ENCODE data around the gene SSBP4.

The SSBP4 gene

GRCh38 chr19:18473706-18474087, 54.5 kb downstream of the SSBP4 start:
- DNase-seq = no peak

- no peak for DNase-seq
Observed at GRCh38 chr19:18474366-18474887, 55.2 kb downstream of the SSBP4 start.

GRCh38 chr19:18475004-18475453, 55.8 kb downstream of the SSBP4 start:
- DNase-seq = no peak

DNA sequence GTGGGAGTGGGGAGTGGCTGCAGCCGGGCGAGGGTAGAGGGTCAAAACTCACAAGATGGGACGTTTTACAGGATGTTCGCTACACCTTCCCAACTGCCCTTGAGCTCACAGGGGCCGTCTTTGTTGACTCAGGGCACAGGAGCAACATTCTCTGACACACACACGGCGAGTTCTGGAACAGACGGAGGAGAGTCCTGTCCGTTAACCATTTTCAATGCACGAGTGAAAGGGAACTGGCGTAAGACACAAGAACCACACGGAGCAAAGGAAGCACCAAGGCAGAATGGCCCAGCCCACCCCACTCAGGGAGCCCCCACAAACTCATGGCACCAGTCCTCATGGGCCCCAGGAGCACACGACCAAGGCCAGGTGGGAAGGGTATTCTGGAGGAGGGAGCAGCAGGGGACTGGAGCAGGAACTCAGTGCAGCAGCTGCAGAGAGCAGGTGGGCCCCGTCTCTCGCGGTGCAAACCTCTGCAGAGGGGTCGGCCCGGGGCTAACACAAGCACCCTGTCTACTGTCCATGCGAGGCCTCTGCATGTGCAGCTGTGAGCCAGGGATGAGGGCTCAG, 56.6 kb downstream of the SSBP4 start:
- DNase-seq = no peak

- DNase-seq = no peak
Observed at GRCh38 chr19:18476507-18477041, 57.4 kb downstream of the SSBP4 start.

- DNase-seq = no peak
Observed at GRCh38 chr19:18477042-18477779, 58.0 kb downstream of the SSBP4 start.

- DNase-seq = no peak
Observed at GRCh38 chr19:18477974-18478373, 58.8 kb downstream of the SSBP4 start.

- no peak for DNase-seq
Observed at GRCh38 chr19:18478545-18479311, 59.5 kb downstream of the SSBP4 start.

DNA sequence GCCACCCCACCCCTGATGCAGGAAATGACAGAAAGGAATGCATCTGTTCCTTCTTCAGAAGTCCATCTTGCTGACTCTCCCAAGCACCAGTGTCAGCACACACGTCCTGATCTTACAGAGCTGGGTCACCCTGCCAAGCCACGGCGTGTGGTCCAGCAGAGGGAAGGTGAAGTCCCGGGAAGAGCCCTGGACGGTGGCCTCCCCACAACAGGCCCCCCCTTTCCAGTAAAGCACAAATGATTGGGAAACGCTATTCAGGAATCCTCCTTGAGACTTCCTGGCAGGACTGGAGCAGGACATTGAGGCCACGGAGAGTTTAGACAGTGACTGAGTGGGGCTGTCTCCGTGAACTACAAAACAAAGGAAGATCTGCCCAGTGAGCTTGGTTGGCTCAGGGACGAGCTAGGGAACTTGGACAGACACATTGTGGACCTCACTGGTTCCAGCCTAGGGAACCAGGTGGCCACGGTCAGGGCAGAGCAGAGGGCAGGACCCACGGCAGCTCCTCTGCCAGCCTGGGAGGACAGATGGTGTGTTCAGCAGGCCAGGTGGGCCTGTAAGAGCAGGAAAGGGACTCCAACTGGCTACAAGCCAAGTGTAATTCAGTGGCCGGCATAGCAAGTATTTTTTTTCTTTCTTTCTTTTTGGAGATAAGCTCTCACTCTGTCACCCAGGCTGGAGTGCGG, 61.0 kb downstream of the SSBP4 start:
- DNase-seq = no peak

DNA sequence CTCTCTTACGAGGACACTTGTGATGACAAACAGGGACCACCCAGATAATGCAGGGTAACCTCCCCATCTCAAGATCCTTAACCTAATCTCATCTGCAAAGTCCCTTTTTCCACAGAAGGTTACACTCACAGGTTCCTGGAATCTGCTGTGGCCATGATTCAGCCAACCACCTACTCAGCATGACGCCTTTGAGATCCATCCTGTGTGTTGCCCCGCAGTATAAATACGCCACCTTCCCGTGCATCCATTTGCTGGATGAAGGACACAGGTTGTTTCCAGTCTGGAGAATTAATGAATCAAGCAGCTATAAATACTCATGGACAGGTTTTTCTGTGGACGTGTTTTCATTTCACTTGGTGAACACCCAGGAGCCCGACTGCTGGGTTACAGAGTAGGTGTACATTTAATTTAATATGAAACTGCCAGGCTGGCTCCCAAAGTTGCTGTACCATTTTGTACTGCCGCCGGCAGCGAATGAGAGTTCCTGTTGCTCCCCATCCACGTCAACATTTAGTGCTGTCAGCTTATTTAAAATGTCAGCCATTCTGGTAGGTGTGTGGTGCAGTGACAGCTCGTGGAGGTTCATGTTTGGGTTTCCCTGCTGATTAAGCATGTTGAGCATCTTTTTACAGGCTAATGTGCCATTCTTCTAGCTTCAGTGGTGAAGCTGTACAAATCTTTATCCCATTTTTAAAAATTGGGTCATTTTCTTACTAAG, 62.5 kb downstream of the SSBP4 start:
- DNase-seq = no peak

GRCh38 chr19:18483119-18483890, 64.1 kb downstream of the SSBP4 start:
- DNase-seq = no peak

Data from NCI-H2081 treated with DMSO at 0.1 percent for 48 hours (cell line).